GM12878 (cell line): Measurements from ENCODE around the gene DCDC2C. TPM values are rescaled to one million over a fixed set of nuclear protein-coding genes. Genes with fewer than 3 reads are reported as not detected.

Experiments
- ATAC-seq: fragments of 200-7000 bp; cut with Tn5 transposase; 3 replicates; pipeline ENCODE4 v1.9.1; 2020; ENCODE audit warnings: mild to moderate bottlenecking, moderate library complexity
- BruUV-seq: library from RNA; stranded (reverse); fragments of 400-500 nt; replicated peaks from 2 replicates; lab custom pipeline; 2021; lab: Mats Ljungman, UMichigan
- CTCF ChIA-PET: fragments of 300-600 bp; sonication (Branson Sonifier 250); formaldehyde crosslinking; extraction: SDS; loops from one replicate; lab custom pipeline; 2021; ENCODE audit warnings: inconsistent platforms; lab: Yijun Ruan, JAX
- POLR2A ChIA-PET: fragments of 350-600 bp; formaldehyde crosslinking; extraction: SDS; loops from one replicate; lab custom pipeline; 2021; ENCODE audit warnings: inconsistent platforms; lab: Charles Lee
- RAD21 ChIA-PET: fragments of 300-600 bp; sonication (Branson Sonifier 250); formaldehyde crosslinking; loops from one replicate; lab custom pipeline; 2023; ENCODE audit warnings: antibody characterized with exemption; ENCODE audit not compliant: unreplicated experiment; lab: Charles Lee
- SMC1A ChIA-PET: fragments of 300-600 bp; sonication (Branson Sonifier 250); formaldehyde crosslinking; loops from one replicate; lab custom pipeline; 2023; ENCODE audit not compliant: unreplicated experiment, uncharacterized antibody; lab: Charles Lee
- DNase-seq: peaks from one replicate; pipeline ENCODE4 v3.0.0-alpha.2; 2011; ENCODE audit warnings: low read depth, low spot score
- FAIRE-seq: peaks from 3 replicates; lab custom pipeline; 2011; peaks lifted over from hg19 to GRCh38; lab: Jason Lieb, UNC
- H2AFZ ChIP-seq: 2 replicates; pipeline ENCODE4 v1.6.0; 2011; ENCODE audit warnings: low read depth, low read length, control low read depth; ENCODE audit not compliant: control insufficient read depth
- H3K27ac ChIP-seq: 2 replicates; pipeline ENCODE4 v1.5.1; 2011; ENCODE audit warnings: control low read depth; ENCODE audit not compliant: control insufficient read depth, insufficient read depth
- H3K27me3 ChIP-seq, 2 experiments: replicated peaks in 1 of 2; 2 replicates each; pipeline versions ENCODE4 v1.6.0 to v1.6.1; 2011; ENCODE audit warnings: low read length in 1 of 2; ENCODE audit not compliant: control insufficient read depth in 2 of 2, insufficient read depth in 2 of 2
- H3K36me3 ChIP-seq, 2 experiments: 2 replicates each; pipeline ENCODE4 v1.5.1; 2011; ENCODE audit warnings: low read length in 1 of 2; ENCODE audit not compliant: control insufficient read depth in 2 of 2, insufficient read depth in 2 of 2
- H3K4me1 ChIP-seq: 2 replicates; pipeline ENCODE4 v1.6.1; 2011; ENCODE audit warnings: mild to moderate bottlenecking, low read length, moderate library complexity, mixed read lengths; ENCODE audit not compliant: control insufficient read depth, insufficient read depth
- H3K4me2 ChIP-seq: 2 replicates; pipeline ENCODE4 v1.6.0; 2011; ENCODE audit warnings: control low read depth; ENCODE audit not compliant: control insufficient read depth, insufficient read depth
- H3K4me3 ChIP-seq: fragments of 200-600 bp; sonication (generic); 2 replicates; pipeline ENCODE4 v1.5.1; 2016
- H3K79me2 ChIP-seq: 2 replicates; pipeline ENCODE4 v1.6.0; 2011; ENCODE audit warnings: low read length; ENCODE audit not compliant: control insufficient read depth, insufficient read depth
- H3K9ac ChIP-seq: 2 replicates; pipeline ENCODE4 v1.8.0; 2011; ENCODE audit warnings: low read length, control low read depth, mixed read lengths; ENCODE audit not compliant: control insufficient read depth, insufficient read depth
- H3K9me3 ChIP-seq: replicated peaks from 3 replicates; pipeline ENCODE4 v1.5.1; 2011; ENCODE audit warnings: mild to moderate bottlenecking, low read length; ENCODE audit not compliant: control insufficient read depth, insufficient read depth
- H4K20me1 ChIP-seq: 2 replicates; pipeline ENCODE4 v1.6.0; 2011; ENCODE audit not compliant: control insufficient read depth, insufficient read depth
- CEBPZ ChIP-seq: fragments of 150-350 bp; IDR thresholded peaks from 2 replicates; pipeline ENCODE4 v1.6.1; 2016; ENCODE audit warnings: low read depth, low read length
- E2F4 ChIP-seq: IDR thresholded peaks from 2 replicates; pipeline ENCODE4 v1.6.1; 2012; ENCODE audit warnings: low read depth, low read length, improper control_type of control experiment
- E2F8 ChIP-seq: fragments of 450-650 bp; IDR thresholded peaks from 2 replicates; pipeline ENCODE4 v1.6.1; 2018; ENCODE audit warnings: mild to moderate bottlenecking, low read depth, moderate library complexity; ENCODE audit not compliant: partially characterized antibody
- ELK1 ChIP-seq: IDR thresholded peaks from 2 replicates; pipeline ENCODE4 v1.6.1; 2012; ENCODE audit warnings: low read depth, low read length, improper control_type of control experiment
- ESRRA ChIP-seq: IDR thresholded peaks from 2 replicates; pipeline ENCODE4 v1.6.1; 2012; ENCODE audit warnings: mild to moderate bottlenecking, low read length, improper control_type of control experiment
- RCOR1 ChIP-seq: conservative IDR thresholded peaks from 2 replicates; pipeline ENCODE4 v1.6.1; 2012; ENCODE audit warnings: low read depth, low read length, improper control_type of control experiment
- SKIL ChIP-seq: fragments of 450-650 bp; IDR thresholded peaks from 2 replicates; pipeline ENCODE4 v1.6.1; 2017; ENCODE audit warnings: mild to moderate bottlenecking, low read depth, inconsistent platforms; ENCODE audit not compliant: poor library complexity, severe bottlenecking
- SRF ChIP-seq, 2 experiments: IDR thresholded peaks; 2 replicates each; pipeline ENCODE4 v1.6.1; 2011; ENCODE audit warnings: low read depth in 2 of 2, low read length in 2 of 2, mild to moderate bottlenecking in 1 of 2, moderate library complexity in 1 of 2
- STAT3 ChIP-seq: IDR thresholded peaks from 2 replicates; pipeline ENCODE4 v1.6.1; 2011; ENCODE audit warnings: low read depth, low read length, improper control_type of control experiment
- WGBS: methylation state at CpG from one replicate; pipeline ENCODE4 v1.1.6; 2016; ENCODE audit warnings: low lambda C conversion rate; ENCODE audit not compliant: insufficient replicate concordance, insufficient coverage; ENCODE audit errors: missing lambda C conversion rate; 5-methylcytosine and 5-hydroxymethylcytosine counted together
- in situ Hi-C: fragments of 300-500 bp; cut with MboI; formaldehyde crosslinking; loops from 9 replicates; pipeline ENCODE4 v1.14.3; 2018; ENCODE audit warnings: mixed read lengths
- intact Hi-C: fragments of 100-400 bp; cut with micrococcal nuclease; formaldehyde crosslinking; loops from one replicate; pipeline ENCODE4 v1.14.2; 2022; ENCODE audit not compliant: unreplicated experiment
- polyA plus RNA-seq, 11 experiments: library from polyadenylated mRNA; depleted of rRNA in 4 of 11; unstranded in 6 of 11; stranded (reverse) in 5 of 11; fragments of >200 nt; fragmentation: Nextera tagmentation in 4 of 11; fragmentation: Illumina TruSeq in 1 of 11; extraction: Ambion mirVana in 4 of 11; extraction: Trizol in 1 of 11; gene quantifications; 1 replicate in 1 of 11; 2 replicates in 10 of 11; pipeline versions ENCODE4 v1.2.1 to v1.2.3, GENCODE V29; 2011 to 2016; ENCODE audit warnings: inconsistent platforms in 2 of 11, missing spikeins in 2 of 11, low read depth in 1 of 11
- total RNA-seq, 4 experiments: library from RNA; depleted of rRNA in 3 of 4; stranded (reverse); fragments of >200 nt in 3 of 4; fragmentation: Illumina TruSeq in 1 of 4; extraction: Trizol in 1 of 4; gene quantifications; 2 replicates each; pipeline versions ENCODE4 v1.2.1 to v1.2.3, GENCODE V29; 2013 to 2021

DCDC2C gene
- total and polyA plus RNA-seq, 10 of the 15 experiments (the other 5 are each of a cell fraction or from before 2014, with no cell fraction given): not detected

- Histone ChIP-seq H2AFZ (no peak overlapping the region), H3K27me3 (no peaks in the 10 kb centered on the region), H3K4me2 (no peak overlapping the region), H3K27ac (no peak overlapping the region), H3K36me3 (no peaks in the 10 kb centered on the region), H3K9ac (no peak overlapping the region), H3K4me1 (peaks cover 6% of the 10 kb centered on the region), H4K20me1 (no peaks in the 10 kb centered on the region), H3K79me2 (no peaks in the 10 kb centered on the region), H3K9me3 (no peaks in the 10 kb centered on the region), H3K4me3 (no peak overlapping the region)
- ChIA-PET CTCF (interaction anchor here (0.7 kb wide), 1 partner anchor 15 kb away, joined by 3 read pairs; no protein-coding TSS in a partner anchor), RAD21 (no interaction called here), POLR2A (no interaction called here), SMC1A (interaction anchor here (1.5 kb wide), 1 partner anchor 15 kb away, joined by 5 read pairs; no protein-coding TSS in a partner anchor)
- intact Hi-C loops (no loop called here), in situ Hi-C loops (no loop called here)
- ATAC-seq (no peak), DNase-seq (no peak), FAIRE-seq (no peak)
- WGBS: 96% methylated on average over 18 of the region's 18 CpGs
- BruUV-seq: no TSS peak
- TF ChIP-seq SKIL (no peak), RCOR1 (no peak), SRF (IDR thresholded peaks at IDR 0.05; ENCODE audit: low read depth in 2 of 2, low read length in 2 of 2) (no peak), CEBPZ (no peak), ELK1 (no peak), E2F8 (no peak), STAT3 (no peak), ESRRA (no peak), E2F4 (no peak)
Measured at GRCh38 chr2:3666613-3666975, 36.8 kb upstream of the DCDC2C start.
